ENCODE data around the gene RUNX3.

The RUNX3 gene

DNA sequence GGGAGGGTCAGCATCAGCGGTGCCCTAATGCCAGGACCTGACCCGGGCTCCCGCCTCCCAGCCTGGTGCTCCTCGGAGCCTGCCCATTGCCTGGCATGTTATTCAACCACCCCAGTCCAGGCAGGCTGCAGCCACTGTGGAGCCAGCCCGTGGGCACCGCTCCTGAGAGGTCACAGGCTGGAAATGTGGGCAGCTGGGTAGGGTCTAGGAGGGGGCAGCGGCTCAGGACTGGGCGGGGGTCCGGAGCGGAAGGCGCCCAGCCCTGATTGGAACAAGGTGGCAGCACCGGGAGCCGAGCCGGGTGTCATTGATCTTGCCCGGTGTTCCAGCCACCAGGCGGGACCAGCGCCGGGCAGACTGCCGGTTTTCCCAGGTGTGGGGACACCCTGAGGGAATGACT is 12.7 kb upstream of the RUNX3 start:
- no peak overlapping the region for H3K4me3 ChIP-seq (ENCODE audit: low read depth, low read length)
- TF ChIP-seq CTCF (IDR thresholded peaks at IDR 0.05; ENCODE audit: insufficient read depth, low read length, missing control alignments): no peak
- ChIA-PET CTCF (interaction anchor here (0.9 to 4.6 kb wide), 3 partner anchors 12 to 95 kb away, joined by 3 to 45 read pairs (median 17); partner anchors contain the start of gene RUNX3), POLR2A (no interaction called here)
- DNase-seq (ENCODE audit: low read depth, low spot score): no peak

DNA sequence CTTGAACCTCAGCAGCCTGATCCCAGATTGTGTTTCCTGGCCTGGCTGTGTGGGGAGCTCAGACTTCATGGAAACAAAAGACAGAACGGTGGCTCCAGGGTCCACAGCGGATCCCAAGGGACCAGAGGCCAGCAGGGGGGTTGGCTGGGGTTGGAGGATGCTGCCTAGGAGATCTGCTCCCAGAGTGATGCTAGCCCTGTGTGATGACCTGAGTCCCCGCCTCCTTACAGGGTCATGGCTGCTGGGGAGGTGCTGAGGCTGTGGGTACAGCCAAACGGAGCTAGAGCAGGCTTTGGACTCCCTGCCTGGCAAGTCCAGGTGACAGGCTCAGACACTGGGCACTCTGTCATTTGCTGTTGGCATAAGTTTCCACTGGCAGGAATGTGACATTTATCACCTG is 11.5 kb upstream of the RUNX3 start:
- no peak for DNase-seq (ENCODE audit: low read depth, low spot score)
- ChIA-PET CTCF (interaction anchor here (0.6 to 4.6 kb wide), 7 partner anchors 11 to 579 kb away, joined by 3 to 45 read pairs (median 5); partner anchors contain the start of gene RUNX3), POLR2A (interaction anchor here (0.6 kb wide), 2 partner anchors 40 to 735 kb away, joined by 3 read pairs; no protein-coding TSS in a partner anchor)
- no peak overlapping the region for H3K4me3 ChIP-seq (ENCODE audit: low read depth, low read length)
- no peak for TF ChIP-seq CTCF (IDR thresholded peaks at IDR 0.05; ENCODE audit: insufficient read depth, low read length, missing control alignments)

GRCh38 chr1:24940231-24940630 is 10.2 kb upstream of the RUNX3 start:
- POLR2A ChIA-PET: no interaction called here
- CTCF ChIA-PET: interaction anchor here (0.9 to 4.6 kb wide), 5 partner anchors 10 to 161 kb away, joined by 3 to 45 read pairs (median 8); partner anchors contain the start of gene RUNX3
- TF ChIP-seq CTCF (IDR thresholded peaks at IDR 0.05; ENCODE audit: insufficient read depth, low read length, missing control alignments): no peak
- no peak overlapping the region for H3K4me3 ChIP-seq (ENCODE audit: low read depth, low read length)
- DNase-seq (ENCODE audit: low read depth, low spot score): no peak

GRCh38 chr1:24939675-24940193 is 9.7 kb upstream of the RUNX3 start:
- TF ChIP-seq CTCF (IDR thresholded peaks at IDR 0.05; ENCODE audit: insufficient read depth, low read length, missing control alignments): no peak
- POLR2A ChIA-PET: no interaction called here
- CTCF ChIA-PET: interaction anchor here (0.9 to 4.6 kb wide), 4 partner anchors 9 to 162 kb away, joined by 3 to 45 read pairs (median 12); partner anchors contain the start of gene RUNX3
- no peak overlapping the region for H3K4me3 ChIP-seq (ENCODE audit: low read depth, low read length)
- no peak for DNase-seq (ENCODE audit: low read depth, low spot score)

- no peak for DNase-seq (ENCODE audit: low read depth, low spot score)
- ChIA-PET POLR2A (no interaction called here), CTCF (interaction anchor here (4.1 kb wide), 1 partner anchor 98 kb away, joined by 17 read pairs; no protein-coding TSS in a partner anchor)
- no peak for TF ChIP-seq CTCF (IDR thresholded peaks at IDR 0.05; ENCODE audit: insufficient read depth, low read length, missing control alignments)
- H3K4me3 ChIP-seq (ENCODE audit: low read depth, low read length): no peak overlapping the region
Observed at GRCh38 chr1:24939040-24939674, 9.1 kb upstream of the RUNX3 start.

- CTCF ChIA-PET: interaction anchor here (1.1 to 12.7 kb wide), 5 partner anchors 9 to 162 kb away, joined by 3 to 164 read pairs (median 10); no protein-coding TSS in a partner anchor
- POLR2A ChIA-PET: interaction anchor here (0.6 kb wide), 1 partner anchor 283 kb away, joined by 3 read pairs; no protein-coding TSS in a partner anchor
Observed at GRCh38 chr1:24938276-24938675, 8.2 kb upstream of the RUNX3 start.

More at GRCh38 chr1:24938276-24938675, 8.2 kb upstream of the RUNX3 start:
- no peak for TF ChIP-seq CTCF (IDR thresholded peaks at IDR 0.05; ENCODE audit: insufficient read depth, low read length, missing control alignments)
- no peak for DNase-seq (ENCODE audit: low read depth, low spot score)
- H3K4me3 ChIP-seq (ENCODE audit: low read depth, low read length): no peak overlapping the region
